ENCODE results near the gene BICC1. TPM values are rescaled to one million over a fixed set of nuclear protein-coding genes. Genes with fewer than 3 reads are reported as not detected.

BICC1 gene, protein sequence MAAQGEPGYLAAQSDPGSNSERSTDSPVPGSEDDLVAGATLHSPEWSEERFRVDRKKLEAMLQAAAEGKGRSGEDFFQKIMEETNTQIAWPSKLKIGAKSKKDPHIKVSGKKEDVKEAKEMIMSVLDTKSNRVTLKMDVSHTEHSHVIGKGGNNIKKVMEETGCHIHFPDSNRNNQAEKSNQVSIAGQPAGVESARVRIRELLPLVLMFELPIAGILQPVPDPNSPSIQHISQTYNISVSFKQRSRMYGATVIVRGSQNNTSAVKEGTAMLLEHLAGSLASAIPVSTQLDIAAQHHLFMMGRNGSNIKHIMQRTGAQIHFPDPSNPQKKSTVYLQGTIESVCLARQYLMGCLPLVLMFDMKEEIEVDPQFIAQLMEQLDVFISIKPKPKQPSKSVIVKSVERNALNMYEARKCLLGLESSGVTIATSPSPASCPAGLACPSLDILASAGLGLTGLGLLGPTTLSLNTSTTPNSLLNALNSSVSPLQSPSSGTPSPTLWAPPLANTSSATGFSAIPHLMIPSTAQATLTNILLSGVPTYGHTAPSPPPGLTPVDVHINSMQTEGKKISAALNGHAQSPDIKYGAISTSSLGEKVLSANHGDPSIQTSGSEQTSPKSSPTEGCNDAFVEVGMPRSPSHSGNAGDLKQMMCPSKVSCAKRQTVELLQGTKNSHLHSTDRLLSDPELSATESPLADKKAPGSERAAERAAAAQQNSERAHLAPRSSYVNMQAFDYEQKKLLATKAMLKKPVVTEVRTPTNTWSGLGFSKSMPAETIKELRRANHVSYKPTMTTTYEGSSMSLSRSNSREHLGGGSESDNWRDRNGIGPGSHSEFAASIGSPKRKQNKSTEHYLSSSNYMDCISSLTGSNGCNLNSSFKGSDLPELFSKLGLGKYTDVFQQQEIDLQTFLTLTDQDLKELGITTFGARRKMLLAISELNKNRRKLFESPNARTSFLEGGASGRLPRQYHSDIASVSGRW
- total RNA-seq, result 1.1 and 1.3 TPM in 2 replicates

DNA sequence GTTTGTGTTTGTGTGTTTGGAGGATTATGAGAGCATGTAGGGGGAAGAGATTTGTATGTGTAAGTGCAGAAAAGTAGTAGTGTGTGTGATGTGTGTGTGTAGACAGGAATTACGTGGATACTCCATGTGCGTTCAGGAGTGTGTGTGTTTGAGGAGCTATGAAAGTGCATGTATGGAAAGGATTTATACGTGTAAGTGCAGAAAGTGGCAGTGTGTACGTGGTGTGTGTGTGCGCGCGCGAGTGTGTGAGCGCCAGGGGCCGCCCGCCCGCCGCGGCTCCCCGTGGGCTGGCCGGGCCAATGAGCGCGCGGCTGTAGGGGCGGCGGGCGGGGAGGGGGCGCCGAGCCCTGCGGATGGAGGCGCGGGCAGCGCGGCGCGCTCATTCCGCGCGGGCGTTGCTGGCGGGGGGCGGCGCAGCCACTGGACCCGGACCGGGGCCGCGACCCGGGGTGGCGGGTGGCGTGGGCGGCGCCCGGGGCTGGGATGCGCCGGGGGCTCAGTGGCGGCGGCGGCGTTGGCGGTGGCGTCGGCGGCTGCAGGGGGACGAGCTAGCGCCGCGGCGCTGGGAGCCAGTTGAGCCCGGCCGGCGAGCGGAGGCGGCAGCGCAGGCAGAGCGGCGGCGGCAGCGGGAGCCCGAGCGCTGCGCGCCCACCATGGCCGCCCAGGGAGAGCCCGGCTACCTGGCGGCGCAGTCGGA lies at the start of gene BICC1:
Gene BICC1 (plus strand): TSS at position 382 of the 697 bp plus-strand sequence. CDS start 272 bp downstream, at position 654.

Other genes with a start within 250 kb of the BICC1 start
- gene IPMK, start 245.0 kb upstream of the BICC1 start, total RNA-seq, result 7.1 and 7.9 TPM in 2 replicates
- 49.4 and 64.6 TPM in 2 replicates for gene CISD1, start 243.7 kb upstream of the BICC1 start, total RNA-seq
- 11.7 and 17.3 TPM in 2 replicates for gene UBE2D1, start 177.9 kb upstream of the BICC1 start, total RNA-seq
- 47.1 and 49.1 TPM in 2 replicates for gene TFAM, start 127.5 kb upstream of the BICC1 start, total RNA-seq